Endothelial cell of umbilical vein (primary cell): Measurements from ENCODE around the gene FOXP1. TPM values are rescaled to one million over a fixed set of nuclear protein-coding genes. Genes with fewer than 3 reads are reported as not detected.

ENCODE experiments used
- BruUV-seq: library from RNA; stranded (reverse); fragments of 400-500 nt; replicated peaks from 2 replicates; lab custom pipeline; 2021; lab: Mats Ljungman, UMichigan
- CTCF ChIA-PET: fragments of 300-600, 350-600 bp; sonication (Branson Sonifier 250); formaldehyde crosslinking; loops from one replicate; lab custom pipeline; 2021; ENCODE audit warnings: antibody characterized with exemption, inconsistent platforms; lab: Charles Lee
- POLR2A ChIA-PET: fragments of 300-600, 350-600 bp; sonication (Branson Sonifier 250); formaldehyde crosslinking; loops from one replicate; lab custom pipeline; 2021; ENCODE audit warnings: antibody characterized with exemption, inconsistent platforms; lab: Charles Lee
- DNase-seq: peaks from one replicate; pipeline ENCODE4 v3.0.0-alpha.2; 2011; ENCODE audit warnings: low read depth, low spot score
- FAIRE-seq: peaks from 2 replicates; lab custom pipeline; 2011; peaks lifted over from hg19 to GRCh38; lab: Jason Lieb, UNC
- H2AFZ ChIP-seq: 2 replicates; pipeline ENCODE4 v1.6.0; 2012; ENCODE audit warnings: low read depth, low read length, control low read depth, inconsistent platforms
- H3K27ac ChIP-seq: 2 replicates; pipeline ENCODE4 v1.5.1; 2011; ENCODE audit warnings: low read depth, mild to moderate bottlenecking, control low read depth, low read length, moderate library complexity; ENCODE audit not compliant: insufficient read depth
- H3K27me3 ChIP-seq, 2 experiments: 2 replicates each; pipeline versions ENCODE4 v1.6.0 to v1.6.1; 2011; ENCODE audit warnings: low read length in 2 of 2, mixed read lengths in 1 of 2; ENCODE audit not compliant: control insufficient read depth in 2 of 2, insufficient read depth in 2 of 2
- H3K36me3 ChIP-seq, 2 experiments: 2 replicates in 1 of 2; 3 replicates in 1 of 2; pipeline ENCODE4 v1.5.1; 2011; ENCODE audit warnings: low read length in 2 of 2, mild to moderate bottlenecking in 1 of 2, moderate library complexity in 1 of 2; ENCODE audit not compliant: control insufficient read depth in 2 of 2, insufficient read depth in 2 of 2; ENCODE audit errors: extremely low read depth in 1 of 2
- H3K4me1 ChIP-seq: 3 replicates; pipeline ENCODE4 v1.5.1; 2011; ENCODE audit warnings: mild to moderate bottlenecking, low read length; ENCODE audit not compliant: control insufficient read depth, insufficient read depth; ENCODE audit errors: extremely low read depth
- H3K4me2 ChIP-seq: 2 replicates; pipeline ENCODE4 v1.6.1; 2011; ENCODE audit warnings: low read length, control low read depth, mixed read lengths; ENCODE audit not compliant: insufficient read depth
- H3K4me3 ChIP-seq, 3 experiments: fragments of 200-600 bp in 1 of 3; sonication (generic), shearing (Covaris generic) in 1 of 3; replicated peaks in 1 of 3; 2 replicates each; pipeline ENCODE4 v1.5.1; 2011 to 2016; ENCODE audit warnings: control low read depth in 3 of 3, low read length in 3 of 3, mild to moderate bottlenecking in 2 of 3, inconsistent platforms in 1 of 3, low read depth in 1 of 3, moderate library complexity in 1 of 3; ENCODE audit not compliant: insufficient read depth in 1 of 3
- H3K79me2 ChIP-seq: 2 replicates; pipeline ENCODE4 v1.6.0; 2012; ENCODE audit warnings: low read length, inconsistent platforms; ENCODE audit not compliant: control insufficient read depth, insufficient read depth
- H3K9ac ChIP-seq: replicated peaks from 2 replicates; pipeline ENCODE3; 2011; ENCODE audit warnings: low read length, control low read depth; ENCODE audit not compliant: insufficient read depth; ENCODE audit errors: extremely low read depth
- H3K9me1 ChIP-seq: replicated peaks from 3 replicates; pipeline ENCODE4 v1.6.0; 2011; ENCODE audit warnings: mild to moderate bottlenecking, low read length; ENCODE audit not compliant: control insufficient read depth, insufficient read depth; ENCODE audit errors: extremely low read depth
- H3K9me3 ChIP-seq: replicated peaks from 2 replicates; pipeline ENCODE4 v1.5.1; 2012; ENCODE audit warnings: low read length, inconsistent platforms; ENCODE audit not compliant: control insufficient read depth, insufficient read depth
- H4K20me1 ChIP-seq: replicated peaks from 2 replicates; pipeline ENCODE3; 2011; ENCODE audit warnings: mild to moderate bottlenecking, low read length; ENCODE audit not compliant: control insufficient read depth, insufficient read depth; ENCODE audit errors: extremely low read depth
- CTCF ChIP-seq, 2 donors: IDR thresholded peaks; 1 replicate in 1 of 2; 2 replicates in 1 of 2; pipeline ENCODE4 v1.5.1; 2011; ENCODE audit warnings: low read length in 2 of 2, mild to moderate bottlenecking in 2 of 2, moderate library complexity in 2 of 2, control low read depth in 1 of 2, inconsistent platforms in 1 of 2, low read depth in 1 of 2; ENCODE audit not compliant: insufficient read depth in 1 of 2; ENCODE audit errors: extremely low read depth in 1 of 2
- EZH2 ChIP-seq: IDR thresholded peaks from 2 replicates; pipeline ENCODE4 v1.6.1; 2012; ENCODE audit warnings: borderline replicate concordance, low read depth, mild to moderate bottlenecking, moderate library complexity, low read length, inconsistent platforms; ENCODE audit not compliant: severe bottlenecking
- FOS ChIP-seq: IDR thresholded peaks from 2 replicates; pipeline ENCODE4 v1.6.1; 2011; ENCODE audit warnings: mild to moderate bottlenecking, low read length, moderate library complexity, borderline replicate concordance; ENCODE audit not compliant: insufficient read depth
- GATA2 ChIP-seq: IDR thresholded peaks from 2 replicates; pipeline ENCODE4 v1.7.0; 2011; ENCODE audit warnings: low read depth, mild to moderate bottlenecking, moderate library complexity, mixed read lengths, low read length; ENCODE audit not compliant: insufficient read length, insufficient read depth
- JUN ChIP-seq: IDR thresholded peaks from 2 replicates; pipeline ENCODE4 v1.6.1; 2011; ENCODE audit warnings: borderline replicate concordance, low read depth; ENCODE audit not compliant: insufficient read length, insufficient read depth
- MAX ChIP-seq: IDR thresholded peaks from 2 replicates; pipeline ENCODE4 v1.6.1; 2011; ENCODE audit not compliant: insufficient read depth, insufficient read length
- MYC ChIP-seq: IDR thresholded peaks from one replicate; pipeline ENCODE4 v1.6.1; 2011; ENCODE audit warnings: mild to moderate bottlenecking, low read depth, low read length
- POLR2A ChIP-seq: IDR thresholded peaks from 2 replicates; pipeline ENCODE4 v1.6.1; 2012; ENCODE audit warnings: low read depth, mild to moderate bottlenecking, control low read depth, low read length
- POLR2AphosphoS5 ChIP-seq: IDR thresholded peaks from 2 replicates; pipeline ENCODE4 v1.6.1; 2012; ENCODE audit warnings: low read depth, mild to moderate bottlenecking, control low read depth, low read length, moderate library complexity; ENCODE audit not compliant: insufficient read depth
- dilution Hi-C: fragments of 300-500 bp; cut with MboI; formaldehyde crosslinking; loops from one replicate; pipeline ENCODE4 v1.15.0; 2019; ENCODE audit warnings: low sequenced_read_pairs; ENCODE audit not compliant: extremely low pct_ligation_motif_present
- intact Hi-C: fragments of 100-400 bp; cut with micrococcal nuclease; formaldehyde crosslinking; loops from one replicate; pipeline ENCODE4 v1.10.0; 2022
- polyA plus RNA-seq, 4 experiments: library from polyadenylated mRNA; depleted of rRNA in 3 of 4; stranded (reverse) in 3 of 4; unstranded in 1 of 4; fragments of >200 nt; gene quantifications; 2 replicates each; pipeline versions ENCODE4 v1.2.1 to v1.2.3, GENCODE V29; 2011 to 2012; ENCODE audit warnings: missing spikeins in 1 of 4
- total RNA-seq: library from RNA; stranded (reverse); gene quantifications from 2 replicates; pipeline ENCODE4 v1.2.3, GENCODE V29; 2021

Gene FOXP1
- total and polyA plus RNA-seq, 2 donors (not counting 3 experiments of a cell fraction or from before 2014, with no cell fraction given): 41.0 to 107 TPM

DNA sequence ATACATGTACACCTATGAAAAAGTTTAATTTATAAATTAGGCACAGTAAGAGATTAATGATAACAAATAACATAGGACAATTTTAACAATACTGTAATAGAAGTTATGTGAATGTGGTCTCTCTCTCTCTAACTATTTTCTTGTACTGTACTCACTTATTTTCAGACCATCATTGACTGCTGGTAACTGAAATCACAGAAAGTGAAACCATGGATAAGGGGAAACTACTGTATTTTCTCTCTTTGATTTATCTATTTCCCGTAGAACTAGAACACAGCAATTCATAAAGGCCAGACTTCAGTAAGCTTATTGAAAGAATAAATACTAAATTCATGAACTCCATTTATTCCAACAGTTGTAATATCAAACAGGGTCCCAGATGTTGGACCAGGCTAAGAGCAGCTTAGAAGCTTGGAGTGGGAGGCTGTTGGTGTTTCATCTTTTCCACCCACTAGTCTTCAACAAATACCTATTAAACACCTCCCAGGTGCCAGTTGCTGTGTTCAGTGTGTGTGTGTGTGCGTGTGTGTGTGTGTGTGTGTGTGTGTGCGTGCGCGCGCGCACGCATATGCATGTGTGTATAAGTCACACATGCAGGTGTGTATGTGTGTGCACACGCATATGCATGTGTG, 235.4 kb downstream of the FOXP1 start:
- H3K79me2 ChIP-seq: no peaks in the 10 kb centered on the region

More for the DNA sequence above, 235.4 kb downstream of the FOXP1 start:
- ChIA-PET CTCF (no interaction called here), POLR2A (interaction anchor here (0.7 kb wide), 1 partner anchor 159 kb away, joined by 3 read pairs; no protein-coding TSS in a partner anchor)
- DNase-seq (no peak), FAIRE-seq (no peak)
- dilution Hi-C loops: no loop called here
- intact Hi-C loops: no loop called here
- Histone ChIP-seq H3K27ac (no peak overlapping the region), H3K4me1 (no peaks in the 10 kb centered on the region), H3K4me3 (no peak overlapping the region), H2AFZ (no peak overlapping the region), H3K9me3 (no peaks in the 10 kb centered on the region), H3K4me2 (no peak overlapping the region), H3K36me3 (no peaks in the 10 kb centered on the region), H3K9ac (no peak overlapping the region), H4K20me1 (no peaks in the 10 kb centered on the region), H3K27me3 (no peaks in the 10 kb centered on the region), H3K9me1 (no peaks in the 10 kb centered on the region)
- no TSS peak for BruUV-seq
- TF ChIP-seq MAX (no peak), JUN (no peak), POLR2A (no peak), MYC (no peak), CTCF (IDR thresholded peaks at IDR 0.05; ENCODE audit: extremely low read depth in 1 of 2, insufficient read depth in 1 of 2, low read depth in 1 of 2, low read length in 2 of 2) (no peak), POLR2AphosphoS5 (no peak), FOS (no peak), EZH2 (no peak), GATA2 (no peak)
